ENCODE data around the gene RAMP3.
A peak's percentile ranks its signal among the peaks of the same experiment; 100 is the strongest.
"Not testable (repeated sequence)": the region's sequence is repeated elsewhere in the genome, so short reads cannot be mapped to it uniquely, and the experiment has no call there.

The RAMP3 gene

DNA sequence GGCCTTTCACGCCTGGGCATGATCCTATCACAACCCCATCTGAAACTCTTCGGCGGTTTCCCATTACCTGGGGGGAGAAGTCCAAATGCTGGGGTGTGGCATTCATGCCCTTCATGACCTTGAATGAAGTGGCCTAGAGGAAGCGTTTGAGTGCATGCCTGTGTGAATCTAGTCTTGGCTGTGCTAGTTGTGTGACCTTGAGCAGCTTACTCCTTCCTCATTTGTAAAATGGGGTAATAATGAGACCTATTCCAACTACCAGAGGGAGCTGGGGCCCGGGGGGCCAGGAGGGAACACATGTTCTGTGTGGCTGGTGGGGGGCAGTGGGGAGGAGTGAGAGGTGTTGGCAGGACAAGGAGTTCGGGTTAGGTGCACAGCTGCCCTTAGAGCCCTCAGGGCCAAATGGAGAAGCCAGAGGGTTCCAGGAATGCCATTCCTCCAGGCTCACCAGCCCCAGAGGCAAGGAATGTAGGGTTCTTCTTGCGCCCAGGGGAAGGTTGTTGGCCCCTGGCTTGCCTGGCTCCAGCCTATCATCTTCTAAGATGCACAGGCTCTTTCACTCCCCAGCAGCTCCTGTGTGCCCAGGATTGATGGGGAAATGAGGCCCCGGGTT, 24.8 kb upstream of the RAMP3 start:
- DNase-seq (ENCODE audit: low read depth): no peak

DNA sequence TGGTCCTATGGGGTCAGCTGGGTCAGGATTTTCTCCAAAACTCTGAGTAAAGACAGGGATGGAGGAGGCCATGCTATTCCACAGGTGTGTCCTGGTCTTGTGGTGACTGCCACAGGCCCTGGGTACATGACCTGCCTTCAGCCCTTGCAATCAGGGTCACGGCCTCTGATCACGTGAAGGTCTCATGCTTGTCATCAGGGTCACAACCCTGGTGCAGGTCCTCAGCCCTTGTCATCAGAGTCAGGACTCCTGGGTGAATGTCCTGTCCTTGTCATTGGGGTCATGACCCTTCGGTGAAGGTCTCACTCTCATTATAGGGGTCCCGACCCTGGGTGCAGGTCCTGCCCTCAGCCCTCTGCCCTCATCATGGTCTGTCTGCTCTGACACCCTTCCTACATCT, 24.2 kb upstream of the RAMP3 start:
- no peak for DNase-seq (ENCODE audit: low read depth)

DNA sequence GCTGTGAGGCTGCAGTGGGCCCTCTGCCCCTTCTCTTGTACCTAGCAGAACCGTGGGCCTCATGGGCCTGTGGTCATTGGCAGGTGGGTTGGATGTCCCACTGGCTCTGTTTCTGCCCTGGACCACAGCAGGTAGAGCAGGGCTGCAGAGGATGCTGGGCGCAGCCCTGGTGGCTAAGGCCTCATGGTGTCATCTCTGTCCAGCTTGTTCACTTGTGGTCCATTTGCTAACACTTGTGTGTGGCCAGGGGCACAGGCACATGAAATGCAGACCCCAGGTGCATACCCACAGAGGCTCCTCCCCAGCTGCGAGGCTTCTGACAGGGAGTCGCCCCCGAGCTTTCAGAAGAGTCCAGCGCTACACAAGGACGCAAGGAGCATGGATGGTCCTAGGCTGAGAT, 23.7 kb upstream of the RAMP3 start:
- no peak for DNase-seq (ENCODE audit: low read depth)

DNA sequence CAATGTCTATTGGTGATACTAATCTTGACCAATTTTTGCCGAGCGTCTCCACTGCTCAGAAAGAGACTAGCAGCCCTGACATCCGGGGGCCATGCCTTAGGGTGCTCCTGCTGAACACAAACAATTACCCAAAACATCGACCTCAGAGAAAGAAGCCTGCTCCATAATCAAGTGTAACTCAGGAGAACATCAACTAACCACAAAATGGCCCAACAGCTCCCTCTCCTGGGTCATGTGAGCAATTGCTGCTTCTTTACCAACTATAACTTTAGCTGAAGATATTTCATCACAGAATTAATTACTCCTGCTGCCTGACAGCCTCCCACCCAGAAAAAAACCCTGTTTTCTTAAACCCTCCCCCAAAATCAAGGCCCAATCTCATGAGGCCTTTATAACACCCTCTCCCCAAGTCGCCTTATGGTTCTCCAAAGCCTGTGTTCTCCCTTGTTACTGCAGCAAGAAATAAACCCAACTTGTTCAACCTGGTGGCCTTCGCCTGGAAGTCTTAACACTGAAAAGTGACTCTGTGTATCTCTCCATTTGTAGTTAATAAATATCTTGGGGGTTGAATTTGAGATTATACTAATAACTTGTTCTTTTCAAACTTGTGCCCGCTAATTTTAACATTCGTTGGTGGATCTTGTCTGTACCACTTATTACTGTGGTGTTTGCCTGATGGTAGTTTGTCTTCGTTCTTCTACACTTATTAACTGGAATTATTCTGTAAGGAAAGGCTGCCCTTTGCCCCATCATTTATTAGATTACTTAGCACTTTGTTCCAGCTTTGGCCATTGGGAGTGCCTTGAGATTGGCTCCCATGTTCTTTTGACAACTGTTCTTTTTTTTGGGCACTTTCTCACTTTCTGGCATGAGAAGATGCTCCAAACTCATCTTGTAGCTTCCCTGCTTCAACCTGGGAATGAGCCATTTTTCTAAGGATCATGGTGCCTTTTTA, 21.2 kb upstream of the RAMP3 start:
- DNase-seq (ENCODE audit: low read depth): peak; percentile 53

DNA sequence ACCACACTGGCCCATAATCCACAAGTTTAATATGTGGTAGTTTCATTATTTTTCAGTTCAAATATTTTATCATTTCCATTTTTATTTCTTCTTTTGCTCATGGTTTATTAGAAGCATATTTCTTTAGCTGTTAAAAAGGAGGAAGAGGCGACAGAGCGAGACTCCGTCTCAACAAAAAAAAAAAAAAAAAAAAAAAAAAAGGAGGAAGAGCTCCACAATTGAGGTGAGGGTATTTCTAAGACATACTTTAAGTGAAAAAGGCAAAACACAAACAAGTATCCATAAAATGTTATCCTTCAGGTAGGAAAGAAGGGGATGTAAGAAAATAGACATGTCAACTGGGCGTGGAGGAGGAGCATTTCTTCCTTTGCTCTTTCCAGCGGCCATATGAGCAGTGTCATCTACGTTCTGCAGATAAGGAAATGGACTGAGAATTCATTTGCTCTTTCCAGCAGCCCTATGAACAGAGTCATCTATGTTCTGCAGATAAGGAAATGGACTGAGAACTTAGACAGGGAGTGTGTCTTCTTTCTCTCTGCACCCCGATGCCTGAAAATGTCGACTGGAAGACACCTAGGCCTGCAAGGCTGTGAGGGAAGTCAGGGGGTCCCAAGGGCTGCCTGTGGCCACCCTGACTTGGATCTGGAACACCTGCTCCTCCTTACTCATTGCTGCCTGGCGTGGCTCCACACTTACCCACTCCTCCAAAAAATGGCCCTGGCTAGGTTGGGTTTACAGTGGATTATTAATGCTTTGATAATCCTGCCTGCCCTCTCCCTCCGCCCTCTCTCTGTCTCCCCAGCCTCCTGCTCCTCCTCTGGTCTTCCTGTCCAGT, 18.9 kb upstream of the RAMP3 start:
- no peak for DNase-seq (ENCODE audit: low read depth)

DNA sequence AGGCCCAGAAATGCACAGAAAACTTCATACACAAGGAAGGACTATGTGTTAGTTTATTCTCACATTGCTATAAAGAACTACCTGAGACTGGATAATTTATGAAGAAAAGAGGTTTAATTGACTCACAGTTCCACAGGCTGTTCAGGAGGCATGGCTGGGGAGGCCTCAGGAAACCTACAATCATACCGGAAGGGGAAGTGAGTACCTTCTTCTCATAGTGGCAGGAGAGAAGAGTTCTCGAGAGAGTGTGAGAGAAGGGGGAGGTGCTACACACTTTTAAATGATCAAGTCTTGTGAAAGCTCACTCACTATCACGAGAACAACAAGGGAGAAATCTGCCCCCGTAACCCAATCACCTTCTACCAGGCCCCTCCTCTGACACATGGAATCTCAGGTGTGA, 16.8 kb upstream of the RAMP3 start:
- no peak for DNase-seq (ENCODE audit: low read depth)

DNA sequence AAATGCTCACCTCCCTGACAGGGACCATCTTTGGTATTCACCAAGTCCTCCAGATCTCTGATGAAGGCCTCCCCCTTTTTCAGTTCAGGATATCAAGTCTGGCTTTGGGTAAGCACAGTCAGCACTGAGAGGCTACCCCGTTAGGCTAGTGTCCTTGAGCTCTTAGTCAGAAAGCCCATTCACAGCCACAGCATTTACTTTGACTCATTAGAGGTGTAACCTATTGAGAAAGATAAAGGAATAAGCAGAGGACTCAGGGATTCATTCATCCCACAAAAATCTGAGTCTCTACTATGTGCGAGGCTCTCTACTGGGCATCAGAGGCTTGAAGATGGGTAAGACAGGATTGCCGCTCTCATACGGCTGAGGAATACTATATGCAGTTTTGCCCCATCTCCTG, 14.0 kb upstream of the RAMP3 start:
- DNase-seq (ENCODE audit: low read depth): no peak

DNA sequence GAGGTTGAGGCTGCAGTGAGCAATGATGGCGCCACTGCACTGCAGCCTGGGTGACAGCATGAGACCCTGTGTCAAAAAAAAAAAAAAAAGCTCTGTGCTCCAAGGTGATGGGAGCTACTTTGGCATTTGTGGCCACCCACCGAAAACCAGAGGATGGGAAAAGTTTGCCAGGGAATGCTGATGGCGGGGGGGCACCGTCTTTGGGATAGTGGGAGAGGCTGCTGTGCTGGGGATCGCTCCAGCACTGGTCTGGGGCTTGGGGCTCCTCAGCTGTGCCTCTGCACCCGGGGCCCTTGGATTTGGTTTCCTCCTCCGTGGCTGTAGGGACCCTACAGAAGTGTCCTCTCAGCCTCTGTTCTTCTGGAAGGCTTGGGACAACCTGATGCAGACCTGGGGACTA, 11.7 kb upstream of the RAMP3 start:
- DNase-seq (ENCODE audit: low read depth): no peak

DNA sequence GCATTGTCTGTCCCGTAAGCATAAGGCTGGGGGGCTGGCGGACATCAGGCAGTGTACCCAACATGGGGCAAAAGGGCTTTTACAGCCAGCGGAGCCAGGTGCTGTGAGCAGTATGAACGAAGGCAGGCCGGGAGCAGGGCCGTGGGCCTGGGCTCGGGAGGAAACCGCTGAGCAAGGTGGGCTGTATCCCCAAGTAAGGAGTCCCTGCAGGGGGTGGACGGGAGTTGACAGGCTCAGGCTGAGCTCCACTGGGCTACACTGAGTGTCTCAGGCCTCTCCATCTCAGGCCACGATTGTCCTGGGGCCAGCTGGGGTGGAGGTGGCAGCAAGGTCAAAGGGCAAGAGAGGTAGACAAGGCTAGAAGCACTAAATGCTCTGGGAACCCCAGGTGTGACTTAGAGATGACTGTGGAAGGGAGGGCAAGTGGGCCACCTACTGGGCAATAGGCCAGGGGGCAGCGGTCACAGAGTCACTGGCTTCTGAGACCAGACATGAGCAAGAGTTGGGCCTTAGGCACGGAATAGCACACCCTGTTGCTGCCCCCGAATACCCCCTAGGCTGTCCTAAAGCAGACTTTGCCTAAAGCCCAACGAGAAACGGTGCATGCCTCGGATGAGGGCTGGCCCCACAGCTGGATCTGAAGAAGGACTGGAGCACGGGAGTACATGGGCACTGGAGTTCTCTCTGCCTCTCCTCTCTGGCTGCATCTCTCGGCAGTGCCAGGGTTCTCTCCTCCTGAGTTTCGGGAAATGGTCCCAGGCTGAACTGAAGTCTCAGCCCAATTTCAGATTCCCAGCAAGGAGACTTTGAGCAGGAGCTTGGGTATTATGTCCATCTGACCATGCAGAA, 10.8 kb upstream of the RAMP3 start:
- DNase-seq (ENCODE audit: low read depth): no peak

DNA sequence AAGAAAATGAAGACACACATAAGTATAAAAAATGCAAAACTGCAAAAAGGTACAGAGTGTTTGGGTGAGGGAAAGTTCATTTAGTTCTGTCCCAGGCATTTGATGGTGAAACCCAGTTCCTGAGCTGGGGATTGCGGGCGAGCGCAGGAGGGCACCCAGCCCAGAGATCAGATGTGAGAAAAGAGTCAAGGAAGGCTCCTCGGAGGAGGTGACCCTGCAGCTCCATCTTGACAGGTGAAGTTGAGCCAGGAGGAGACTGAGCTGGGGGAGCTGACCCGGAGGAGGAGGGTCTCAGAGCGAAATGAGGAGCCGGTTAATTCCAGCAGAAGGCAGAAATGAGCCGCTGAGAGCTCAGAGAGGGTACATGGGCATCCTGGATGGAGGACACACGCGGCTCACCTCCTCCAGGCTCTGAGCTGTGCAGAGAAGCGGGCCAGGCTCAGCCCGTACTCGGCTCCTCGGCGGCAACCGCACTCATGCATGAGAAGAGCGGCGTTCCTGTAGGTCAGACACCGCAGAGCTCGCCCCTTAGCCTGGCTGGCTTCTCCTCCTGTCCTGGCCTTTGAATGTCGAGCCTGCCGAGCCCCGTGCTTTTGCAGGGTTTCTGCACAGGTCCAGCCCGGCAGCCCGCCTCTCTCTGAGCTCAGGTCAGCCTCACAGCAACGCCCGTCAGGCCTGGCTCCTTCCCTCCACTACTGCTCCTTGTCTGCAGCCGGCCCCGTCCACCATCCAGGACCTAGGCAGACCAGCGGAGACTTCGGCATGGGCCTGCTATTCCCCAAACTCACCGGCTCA, 9.5 kb upstream of the RAMP3 start:
- no peak for DNase-seq (ENCODE audit: low read depth)

DNA sequence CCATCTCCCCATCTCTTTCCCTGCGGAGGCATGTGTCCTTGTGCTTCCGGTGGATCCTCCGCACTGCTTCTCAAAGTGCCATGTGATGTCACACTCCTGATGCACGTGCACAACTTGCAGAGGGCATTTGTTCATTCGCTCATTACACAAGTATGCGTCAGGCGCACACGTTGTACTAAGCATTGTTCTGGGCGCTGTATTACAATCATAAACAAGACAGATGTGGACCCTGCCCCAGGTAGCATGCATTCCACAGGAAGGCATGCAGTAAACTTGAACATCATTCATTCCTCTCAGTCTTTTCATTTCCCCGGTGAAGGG, 9.0 kb upstream of the RAMP3 start:
- DNase-seq (ENCODE audit: low read depth): no peak

DNA sequence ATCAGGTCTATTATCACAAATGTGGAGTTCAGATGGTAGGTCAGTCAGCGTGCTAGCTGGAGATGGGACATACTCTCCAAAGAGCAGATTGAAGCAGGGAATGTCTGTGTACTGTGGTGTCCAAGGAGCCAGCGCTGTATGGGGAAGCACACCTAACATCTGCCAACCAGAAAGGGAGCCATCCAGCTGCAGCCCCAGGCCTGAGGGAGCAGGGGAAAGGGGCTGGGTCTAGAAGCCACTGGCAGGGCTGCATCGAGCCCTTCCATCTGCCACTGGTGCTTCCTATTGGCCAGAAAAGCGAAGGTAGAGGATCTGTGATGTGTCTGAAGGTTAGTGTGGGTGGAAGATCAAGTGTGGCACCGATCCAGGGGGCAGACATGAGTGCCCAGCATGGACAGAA, 8.0 kb upstream of the RAMP3 start:
- no peak for DNase-seq (ENCODE audit: low read depth)

DNA sequence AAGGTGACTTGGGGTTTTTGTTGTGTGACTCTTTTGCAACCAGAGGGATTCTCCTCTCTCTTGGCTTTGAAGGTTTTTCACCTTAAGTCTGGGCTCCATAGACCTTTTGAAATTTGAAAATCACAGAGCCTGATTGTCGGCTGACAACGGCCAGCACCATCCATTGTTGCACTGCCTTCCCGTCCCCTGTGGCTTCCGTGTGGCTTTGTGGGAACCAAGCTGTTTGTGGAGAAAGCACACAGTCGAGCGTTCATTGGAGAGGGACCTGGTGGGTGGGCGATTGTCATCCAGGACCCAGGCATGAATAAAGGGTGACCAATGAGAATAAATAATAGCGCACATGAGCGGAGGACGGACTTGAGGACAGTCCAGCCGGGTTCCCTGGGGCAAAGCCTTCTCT, 7.4 kb upstream of the RAMP3 start:
- DNase-seq (ENCODE audit: low read depth): no peak

DNA sequence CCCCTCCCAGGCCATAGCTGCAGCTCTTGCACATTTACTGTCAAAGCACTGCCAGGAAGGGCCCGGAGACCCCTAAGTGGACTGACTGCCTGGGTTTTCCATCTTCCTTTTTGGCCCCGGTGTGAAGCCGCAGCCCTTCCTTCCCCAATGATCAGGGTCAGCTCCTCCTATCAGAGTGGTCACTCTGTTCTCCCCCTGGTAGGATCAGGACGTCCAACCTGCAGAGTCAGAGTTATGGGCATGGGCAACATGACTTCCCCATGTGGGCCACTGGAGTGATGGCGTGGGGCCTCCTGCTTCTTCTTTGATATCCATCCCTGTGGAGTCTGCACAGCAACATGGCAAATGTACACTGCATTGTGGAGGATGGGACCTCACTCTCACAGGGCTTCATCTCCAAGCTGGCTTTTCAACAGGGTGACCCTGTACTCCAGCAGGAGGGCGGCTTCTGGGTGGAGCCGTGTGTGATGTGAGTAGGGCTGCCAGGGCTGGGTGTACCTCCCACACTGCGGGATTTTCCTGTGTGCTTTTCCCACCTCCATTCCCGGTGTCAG, 6.4 kb upstream of the RAMP3 start:
- DNase-seq (ENCODE audit: low read depth): no peak

DNA sequence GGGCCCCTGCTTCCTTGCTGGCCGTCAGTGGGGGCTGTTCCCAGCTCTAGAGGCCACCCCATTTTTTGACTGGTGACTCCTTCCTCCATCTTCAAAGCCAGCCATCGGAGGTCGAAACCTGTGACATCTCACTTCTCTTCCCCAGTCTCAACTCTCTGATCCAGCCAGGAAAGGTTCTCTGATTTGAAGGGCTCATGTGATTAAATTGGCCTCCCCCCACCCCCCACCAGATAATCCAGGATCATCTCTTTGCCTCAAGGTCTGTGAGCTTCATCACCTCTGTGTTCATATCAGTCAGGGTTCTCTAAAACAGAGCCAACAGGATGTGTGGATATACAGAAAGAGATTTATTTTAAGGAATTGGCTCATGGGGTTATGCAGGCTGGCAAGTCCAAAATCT, 5.6 kb upstream of the RAMP3 start:
- DNase-seq (ENCODE audit: low read depth): no peak

DNA sequence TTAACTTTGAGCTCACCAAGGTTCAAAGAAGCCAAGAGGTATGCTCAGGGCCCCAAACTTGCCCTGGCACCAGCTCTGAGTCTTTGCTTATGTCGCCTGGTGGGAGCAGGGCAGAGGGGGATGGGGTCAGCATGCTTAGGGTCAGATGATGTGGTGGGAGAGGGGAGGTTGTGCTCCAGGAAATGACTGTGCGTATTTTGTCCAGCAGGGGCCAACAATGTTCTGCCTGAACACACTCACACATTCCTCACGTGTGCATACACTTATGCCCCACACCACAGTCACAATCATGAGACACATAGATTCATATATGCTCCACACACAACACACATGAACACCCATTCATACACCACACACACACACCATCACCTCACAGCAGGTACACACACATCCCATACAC, 4.4 kb upstream of the RAMP3 start:
- DNase-seq (ENCODE audit: low read depth): no peak

DNA sequence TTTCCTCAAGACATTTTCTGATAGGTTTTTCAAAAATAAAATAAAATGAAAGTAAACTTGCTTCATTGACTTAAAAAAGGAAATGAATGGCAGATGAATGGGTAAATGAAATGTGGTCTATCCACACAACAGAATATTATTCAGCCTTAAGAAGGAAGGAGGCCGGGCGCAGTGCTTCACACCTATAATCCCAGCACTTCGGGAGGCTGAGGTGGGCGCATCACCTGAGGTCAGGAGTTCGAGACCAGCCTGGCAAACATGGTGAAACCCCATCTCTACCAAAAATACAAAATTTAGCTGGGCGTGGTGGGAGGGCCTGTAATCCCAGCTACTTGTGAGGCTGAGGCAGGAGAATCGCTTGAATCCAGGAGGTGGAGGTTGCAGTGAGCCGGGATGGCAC, 3.7 kb upstream of the RAMP3 start:
- DNase-seq (ENCODE audit: low read depth): not testable (repeated sequence)

DNA sequence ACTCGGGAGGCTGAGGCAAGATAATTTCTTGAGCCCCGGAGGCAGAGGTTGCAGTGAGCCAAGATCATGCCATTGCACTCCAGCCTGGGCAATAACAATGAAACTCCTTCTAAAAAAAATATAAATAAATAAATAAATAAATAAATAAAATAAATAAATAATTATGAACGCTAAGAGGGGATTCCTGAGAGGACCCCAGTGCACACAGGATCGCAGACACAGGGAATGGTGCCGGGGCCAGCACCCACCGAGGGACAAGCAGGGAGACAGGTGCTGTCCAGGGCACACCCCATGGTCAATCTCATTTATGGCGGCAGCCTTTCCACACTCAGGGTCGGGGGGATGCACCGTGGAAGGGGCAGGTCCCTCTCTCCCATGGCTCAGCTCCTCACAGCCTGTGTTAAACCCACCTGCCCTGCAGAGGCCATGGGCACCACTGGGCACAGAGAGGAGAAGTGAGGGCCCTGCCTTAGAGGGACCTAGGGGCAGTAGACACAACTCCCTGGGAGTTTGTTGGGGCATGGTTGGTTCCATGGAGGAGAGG, 2.2 kb upstream of the RAMP3 start:
- DNase-seq (ENCODE audit: low read depth): no peak

DNA sequence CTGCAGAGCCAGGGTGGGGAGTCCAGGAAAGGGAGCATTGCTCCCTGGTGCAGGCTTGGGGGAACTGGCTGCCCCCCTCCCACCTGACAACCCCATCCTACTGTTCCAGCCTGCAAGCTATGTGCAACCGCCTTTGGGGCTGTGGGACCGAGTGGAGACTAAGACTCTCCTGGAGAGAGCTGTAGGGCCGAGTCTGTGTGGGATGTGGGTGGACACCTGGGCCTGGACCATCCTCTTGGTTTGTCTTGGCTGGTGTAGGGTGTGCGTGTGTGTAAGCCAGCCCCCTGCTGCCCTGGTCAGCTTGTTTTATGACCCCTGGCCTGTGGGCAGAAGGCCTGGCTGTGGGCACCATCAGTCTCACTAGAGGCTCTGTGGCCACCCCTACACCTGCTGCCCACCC, 1.6 kb upstream of the RAMP3 start:
- no peak for DNase-seq (ENCODE audit: low read depth)

DNA sequence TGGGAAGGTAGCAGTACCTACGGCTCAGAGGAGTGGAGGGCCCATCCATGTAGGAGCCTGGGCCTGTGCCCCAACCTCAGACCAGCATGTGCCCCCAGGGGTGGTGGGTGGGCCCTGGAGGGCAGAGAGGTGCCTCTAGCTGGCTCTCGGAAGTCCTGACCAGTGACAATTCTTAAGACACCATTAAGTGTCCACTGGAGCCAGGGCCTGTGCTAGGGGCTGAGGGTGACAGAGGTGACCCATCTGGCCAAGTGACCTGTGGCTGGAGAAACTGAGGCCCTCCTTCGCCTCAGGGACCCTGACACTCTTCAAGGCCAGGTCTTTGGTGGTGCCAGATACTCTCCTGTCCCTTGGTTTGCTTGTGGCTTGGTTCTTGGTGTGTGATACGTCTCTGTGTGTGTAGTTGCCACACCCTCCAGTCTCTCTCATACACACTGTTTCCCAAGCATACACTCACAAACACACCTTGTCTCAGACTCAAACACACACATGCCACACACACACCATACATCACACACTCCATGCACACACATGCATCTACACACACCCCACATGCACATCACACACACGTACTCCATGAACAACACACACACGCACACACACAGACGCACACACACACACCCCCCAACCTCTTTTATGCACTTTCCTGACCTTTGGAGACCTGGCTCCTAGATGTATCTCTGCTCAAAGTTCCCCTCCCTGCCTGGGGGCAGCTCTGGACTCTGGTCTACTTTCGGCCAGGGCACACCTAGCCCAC, 897 bp upstream of the RAMP3 start:
- no peak for DNase-seq (ENCODE audit: low read depth)

Measured in activated T-cell treated with anti-CD3 and anti-CD28 coated beads for 1 hour (primary cell).